IPS-18c (cell line): Measurements from ENCODE around the gene SLC35A1.
"Not testable (repeated sequence)": the region's sequence is repeated elsewhere in the genome, so short reads cannot be mapped to it uniquely, and the experiment has no call there.

Experiments
- H3K4me3 ChIP-seq: 2 replicates; pipeline ENCODE4 v1.7.0; 2013; ENCODE audit warnings: low read depth, mild to moderate bottlenecking, low read length, moderate library complexity; ENCODE audit not compliant: insufficient read depth
- H3K9me3 ChIP-seq: one replicate; pipeline ENCODE4 v1.6.1; 2013; ENCODE audit warnings: mild to moderate bottlenecking, low read length, moderate library complexity; ENCODE audit not compliant: control insufficient read depth, insufficient read depth

The SLC35A1 gene

GRCh38 chr6:87472525-87473418, at the start of gene SLC35A1:
Gene SLC35A1, plus strand, starts transcription at chr6:87472974. Its CDS starts 30 bp downstream, at chr6:87473004.
- Histone ChIP-seq H3K9me3 (no peaks in the 10 kb centered on the region), H3K4me3 (peak within 1 kb of the TSS; percentile 85)

DNA sequence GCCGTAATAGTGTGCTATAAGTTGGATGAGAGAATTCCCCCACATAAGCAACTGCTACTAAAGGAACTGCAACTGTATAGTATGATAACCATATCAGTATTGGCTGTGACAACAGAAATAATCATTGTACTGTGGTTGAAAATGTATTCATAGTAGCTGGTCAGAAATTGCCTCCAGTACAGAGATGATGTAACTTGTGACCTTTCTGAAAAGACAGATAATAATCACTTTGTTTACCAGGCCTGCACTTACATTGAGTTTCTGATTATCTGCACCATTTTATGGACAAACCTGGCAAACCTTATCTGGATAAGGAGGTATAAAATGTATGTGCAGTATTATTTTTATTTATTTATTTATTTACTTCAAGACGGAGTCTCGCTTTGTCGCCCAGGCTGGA, 46.0 kb upstream of the SLC35A1 start:
- Histone ChIP-seq H3K4me3 (no peak overlapping the region), H3K9me3 (no peaks in the 10 kb centered on the region)

- H3K9me3 ChIP-seq: no peaks in the 10 kb centered on the region
Measured at GRCh38 chr6:87430499-87430898, 42.3 kb upstream of the SLC35A1 start.

GRCh38 chr6:87431263-87431662, 41.5 kb upstream of the SLC35A1 start:
- H3K9me3 ChIP-seq: no peaks in the 10 kb centered on the region
- no peak overlapping the region for H3K4me3 ChIP-seq

More at GRCh38 chr6:87430499-87430898, 42.3 kb upstream of the SLC35A1 start:
- no peak overlapping the region for H3K4me3 ChIP-seq

DNA sequence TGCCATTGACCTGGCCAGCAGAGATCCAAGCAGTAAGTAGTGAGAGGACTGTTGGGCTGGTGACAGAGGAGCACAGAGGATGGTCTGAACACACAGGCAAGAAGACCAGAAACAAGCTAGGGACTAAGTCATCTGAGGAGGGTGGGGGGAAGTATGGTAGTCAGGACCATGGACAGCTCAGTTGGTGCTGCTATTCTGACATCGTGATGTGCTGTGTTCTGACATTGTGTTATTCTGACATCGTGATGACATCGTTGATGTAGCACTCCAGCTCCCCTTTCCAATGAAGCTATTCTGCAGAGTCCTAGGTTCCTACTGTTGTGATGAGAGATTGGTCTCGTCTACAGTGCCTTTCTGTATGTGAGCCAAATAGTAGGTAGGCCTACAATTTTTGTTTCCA, 36.3 kb upstream of the SLC35A1 start:
- no peak overlapping the region for H3K4me3 ChIP-seq
- H3K9me3 ChIP-seq: no peaks in the 10 kb centered on the region

DNA sequence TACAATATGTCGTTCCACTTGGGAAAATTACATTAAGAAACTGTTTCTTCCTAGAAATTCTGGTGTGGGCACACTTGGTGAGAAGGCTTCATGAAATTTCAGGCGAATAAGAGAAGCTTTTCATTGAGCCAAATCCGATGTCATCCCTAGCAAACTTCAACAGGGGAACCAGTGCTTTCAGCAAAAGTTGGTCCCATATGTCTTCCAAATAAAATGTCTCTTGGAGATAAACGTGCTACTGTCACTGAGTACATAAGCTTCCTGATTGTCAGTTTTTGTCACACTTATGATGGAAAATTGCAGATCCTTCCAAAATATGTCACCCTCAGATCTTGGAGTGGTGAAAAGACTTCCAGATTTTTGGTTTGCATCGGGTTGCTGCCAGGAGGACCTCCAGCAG, 31.1 kb upstream of the SLC35A1 start:
- Histone ChIP-seq H3K9me3 (no peaks in the 10 kb centered on the region), H3K4me3 (no peak overlapping the region)

DNA sequence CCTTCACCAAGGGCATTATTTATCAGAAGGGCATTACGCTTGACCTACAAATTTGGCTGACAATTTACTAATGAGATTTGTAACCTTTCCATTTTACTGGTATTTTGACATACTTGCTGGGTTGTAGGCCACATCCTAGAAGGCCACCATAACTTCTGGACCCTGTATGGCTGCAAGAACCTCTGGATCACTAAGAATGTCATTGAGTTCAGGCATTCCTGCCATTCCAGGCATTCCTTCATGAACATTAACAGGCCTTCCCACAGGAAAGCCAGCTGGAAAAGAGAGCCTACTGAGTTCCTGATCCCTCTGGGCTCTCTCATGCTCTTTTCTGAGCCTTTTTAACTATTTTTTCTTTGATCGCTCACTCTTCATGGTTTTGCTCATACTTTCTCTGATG, 28.4 kb upstream of the SLC35A1 start:
- no peaks in the 10 kb centered on the region for H3K9me3 ChIP-seq
- no peak overlapping the region for H3K4me3 ChIP-seq

GRCh38 chr6:87465051-87465450, 7.7 kb upstream of the SLC35A1 start:
- H3K9me3 ChIP-seq: no peaks in the 10 kb centered on the region
- no peak overlapping the region for H3K4me3 ChIP-seq

GRCh38 chr6:87473419-87473903, 687 bp downstream of the SLC35A1 start:
- H3K9me3 ChIP-seq: no peaks in the 10 kb centered on the region
- H3K4me3 ChIP-seq: peak overlapping the region; percentile 85

DNA sequence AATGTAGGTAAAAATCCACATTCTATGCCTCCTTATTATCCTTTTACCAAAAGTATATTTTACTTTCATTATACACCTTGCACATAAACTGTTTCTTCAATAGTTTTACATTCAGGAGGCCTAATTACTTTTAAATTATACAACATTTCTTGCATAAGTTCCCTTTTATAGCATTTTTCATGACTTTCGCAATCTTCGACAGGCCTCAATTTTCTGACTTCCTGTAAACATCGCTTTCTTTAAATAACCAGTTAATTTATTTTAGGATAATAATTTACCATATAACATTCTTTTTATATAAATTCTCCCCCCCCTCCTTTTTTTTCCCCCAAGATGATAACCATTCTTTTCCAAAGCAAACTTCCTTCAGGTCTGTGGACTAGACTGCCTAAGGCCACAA, 9.2 kb downstream of the SLC35A1 start:
- H3K9me3 ChIP-seq: no peaks in the 10 kb centered on the region
- no peak overlapping the region for H3K4me3 ChIP-seq

DNA sequence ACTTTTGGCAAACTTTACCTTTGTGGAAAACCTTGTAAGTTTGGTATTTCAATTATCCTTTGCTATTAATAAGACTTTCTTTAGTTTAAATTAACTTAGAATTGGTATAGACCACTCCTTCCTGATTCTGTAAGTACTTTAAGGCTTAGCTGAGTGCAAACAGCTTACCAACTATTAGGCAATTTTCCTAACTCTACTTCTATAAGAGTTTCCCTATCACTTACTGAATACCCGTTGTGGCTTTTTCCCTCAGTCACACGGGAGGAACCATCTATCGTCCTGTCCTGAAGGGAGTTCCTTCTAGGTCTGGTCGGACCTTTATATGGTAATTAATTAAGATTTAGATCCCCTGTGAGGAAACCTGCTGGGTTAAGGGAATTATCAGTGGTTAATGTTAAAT, 9.6 kb downstream of the SLC35A1 start:
- no peak overlapping the region for H3K4me3 ChIP-seq
- H3K9me3 ChIP-seq: no peaks in the 10 kb centered on the region

DNA sequence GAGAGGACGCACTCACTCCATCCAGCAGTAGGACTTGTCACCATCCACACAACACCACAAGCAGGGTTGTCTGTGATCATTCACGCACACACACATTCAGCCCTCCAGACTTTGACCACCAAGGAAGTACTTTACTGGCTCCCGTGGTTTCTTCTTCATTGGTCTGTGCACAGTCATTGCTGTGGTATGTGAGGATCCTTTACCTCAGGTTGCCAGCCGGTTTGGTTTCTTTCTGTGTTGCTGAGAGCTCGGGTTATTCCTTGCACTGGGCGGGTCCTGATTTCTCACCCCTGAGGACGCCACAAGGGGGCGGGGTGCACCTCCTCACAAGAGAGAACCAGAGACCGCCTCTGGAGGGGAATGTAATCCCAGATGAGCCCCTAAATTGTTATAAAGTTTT, 11.2 kb downstream of the SLC35A1 start:
- Histone ChIP-seq H3K9me3 (no peaks in the 10 kb centered on the region), H3K4me3 (no peak overlapping the region; the same call in 1 of the 2 replicates)

- Histone ChIP-seq H3K4me3 (no peak overlapping the region), H3K9me3 (no peaks in the 10 kb centered on the region)
Measured at GRCh38 chr6:87484491-87484890, 11.7 kb downstream of the SLC35A1 start.

DNA sequence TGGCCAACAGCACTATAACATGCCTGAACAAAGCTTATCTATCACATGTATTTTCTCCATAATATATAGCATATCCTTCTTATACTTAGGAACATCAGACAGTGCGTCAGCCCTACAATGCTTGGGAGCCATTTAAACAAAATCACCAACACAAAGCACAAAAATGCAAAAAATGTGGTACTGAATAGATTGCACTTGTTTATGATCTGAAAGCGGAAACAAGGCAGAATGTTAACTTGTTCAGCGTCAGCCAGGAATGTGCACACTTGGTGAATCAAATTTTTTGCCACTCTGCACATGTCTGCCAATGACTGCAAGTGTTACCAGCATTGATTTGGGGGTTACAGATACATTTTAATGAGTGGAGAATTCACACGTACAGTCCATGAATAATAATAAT, 14.8 kb downstream of the SLC35A1 start:
- Histone ChIP-seq H3K9me3 (no peaks in the 10 kb centered on the region), H3K4me3 (no peak overlapping the region)

- H3K4me3 ChIP-seq, H3K9me3 ChIP-seq: not testable (repeated sequence)
Measured at GRCh38 chr6:87489326-87489725, 16.6 kb downstream of the SLC35A1 start.

DNA sequence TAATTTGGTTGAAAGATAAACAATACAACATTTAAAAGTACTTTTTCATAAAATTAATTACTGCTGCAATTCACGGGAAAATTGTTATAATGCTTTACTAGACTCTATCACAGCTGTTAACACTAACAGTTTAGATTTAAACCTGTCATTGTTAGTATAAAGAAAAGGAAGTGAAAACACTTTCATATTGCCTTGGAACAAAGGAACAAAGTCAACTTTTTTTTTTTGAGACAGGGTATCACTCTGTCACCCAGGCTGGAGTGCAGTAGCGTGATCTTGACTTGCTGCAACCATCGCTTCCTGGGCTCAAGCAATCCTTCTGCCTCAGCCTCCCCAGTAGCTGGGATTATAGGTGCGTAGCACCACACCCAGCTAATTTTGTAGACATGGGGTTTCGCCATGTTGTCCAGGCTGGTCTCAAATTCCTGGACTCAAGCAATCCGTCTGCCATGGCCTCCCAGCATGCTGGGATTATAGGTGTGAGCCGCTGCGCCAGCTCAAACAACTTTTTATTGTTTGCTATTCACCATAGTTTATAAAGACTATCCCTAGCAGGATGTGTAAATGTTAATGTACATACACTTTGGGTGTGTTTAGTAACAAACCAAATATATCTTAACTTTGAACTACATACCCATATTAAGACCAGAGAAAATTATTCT, 22.1 kb downstream of the SLC35A1 start:
- H3K9me3 ChIP-seq: no peaks in the 10 kb centered on the region

DNA sequence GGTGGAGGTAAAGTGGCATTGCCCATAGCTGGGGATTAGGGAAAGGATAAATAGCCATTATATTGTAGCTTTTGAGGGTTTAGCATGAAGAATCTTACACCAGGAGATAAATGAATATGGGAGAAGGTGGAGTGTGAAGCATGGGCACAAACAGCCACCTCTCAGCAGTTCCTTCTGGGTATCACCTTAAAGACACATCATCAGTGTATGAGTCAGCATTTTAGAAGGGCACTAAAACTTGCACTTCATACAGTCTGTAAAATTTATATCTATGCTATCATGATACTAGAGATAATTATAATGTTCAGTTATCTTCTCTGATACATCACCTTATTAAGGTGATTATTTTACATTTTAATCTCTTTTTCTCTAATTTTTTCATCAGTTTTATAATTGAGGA, 25.3 kb downstream of the SLC35A1 start:
- Histone ChIP-seq H3K9me3 (no peaks in the 10 kb centered on the region), H3K4me3 (no peak overlapping the region)

More for the DNA sequence above, 22.1 kb downstream of the SLC35A1 start:
- no peak overlapping the region for H3K4me3 ChIP-seq
